Endothelial cell of umbilical vein (primary cell): ENCODE measurements around the gene RTCA. TPM values are rescaled to one million over a fixed set of nuclear protein-coding genes. Genes with fewer than 3 reads are reported as not detected.

Experiments used
- BruUV-seq: library from RNA; stranded (reverse); fragments of 400-500 nt; replicated peaks from 2 replicates; lab custom pipeline; 2021; lab: Mats Ljungman, UMichigan
- CTCF ChIA-PET: fragments of 300-600, 350-600 bp; sonication (Branson Sonifier 250); formaldehyde crosslinking; loops from one replicate; lab custom pipeline; 2021; ENCODE audit warnings: antibody characterized with exemption, inconsistent platforms; lab: Charles Lee
- POLR2A ChIA-PET: fragments of 300-600, 350-600 bp; sonication (Branson Sonifier 250); formaldehyde crosslinking; loops from one replicate; lab custom pipeline; 2021; ENCODE audit warnings: antibody characterized with exemption, inconsistent platforms; lab: Charles Lee
- DNase-seq: peaks from one replicate; pipeline ENCODE4 v3.0.0-alpha.2; 2011; ENCODE audit warnings: low read depth, low spot score
- FAIRE-seq: peaks from 2 replicates; lab custom pipeline; 2011; peaks lifted over from hg19 to GRCh38; lab: Jason Lieb, UNC
- H2AFZ ChIP-seq: 2 replicates; pipeline ENCODE4 v1.6.0; 2012; ENCODE audit warnings: low read depth, low read length, control low read depth, inconsistent platforms
- H3K27ac ChIP-seq: 2 replicates; pipeline ENCODE4 v1.5.1; 2011; ENCODE audit warnings: low read depth, mild to moderate bottlenecking, control low read depth, low read length, moderate library complexity; ENCODE audit not compliant: insufficient read depth
- H3K27me3 ChIP-seq, 2 experiments: 2 replicates each; pipeline versions ENCODE4 v1.6.0 to v1.6.1; 2011; ENCODE audit warnings: low read length in 2 of 2, mixed read lengths in 1 of 2; ENCODE audit not compliant: control insufficient read depth in 2 of 2, insufficient read depth in 2 of 2
- H3K36me3 ChIP-seq, 2 experiments: 2 replicates in 1 of 2; 3 replicates in 1 of 2; pipeline ENCODE4 v1.5.1; 2011; ENCODE audit warnings: low read length in 2 of 2, mild to moderate bottlenecking in 1 of 2, moderate library complexity in 1 of 2; ENCODE audit not compliant: control insufficient read depth in 2 of 2, insufficient read depth in 2 of 2; ENCODE audit errors: extremely low read depth in 1 of 2
- H3K4me1 ChIP-seq: 3 replicates; pipeline ENCODE4 v1.5.1; 2011; ENCODE audit warnings: mild to moderate bottlenecking, low read length; ENCODE audit not compliant: control insufficient read depth, insufficient read depth; ENCODE audit errors: extremely low read depth
- H3K4me2 ChIP-seq: 2 replicates; pipeline ENCODE4 v1.6.1; 2011; ENCODE audit warnings: low read length, control low read depth, mixed read lengths; ENCODE audit not compliant: insufficient read depth
- H3K4me3 ChIP-seq, 3 experiments: fragments of 200-600 bp in 1 of 3; sonication (generic), shearing (Covaris generic) in 1 of 3; replicated peaks in 1 of 3; 2 replicates each; pipeline ENCODE4 v1.5.1; 2011 to 2016; ENCODE audit warnings: control low read depth in 3 of 3, low read length in 3 of 3, mild to moderate bottlenecking in 2 of 3, inconsistent platforms in 1 of 3, low read depth in 1 of 3, moderate library complexity in 1 of 3; ENCODE audit not compliant: insufficient read depth in 1 of 3
- H3K79me2 ChIP-seq: 2 replicates; pipeline ENCODE4 v1.6.0; 2012; ENCODE audit warnings: low read length, inconsistent platforms; ENCODE audit not compliant: control insufficient read depth, insufficient read depth
- H3K9ac ChIP-seq: replicated peaks from 2 replicates; pipeline ENCODE3; 2011; ENCODE audit warnings: low read length, control low read depth; ENCODE audit not compliant: insufficient read depth; ENCODE audit errors: extremely low read depth
- H3K9me1 ChIP-seq: replicated peaks from 3 replicates; pipeline ENCODE4 v1.6.0; 2011; ENCODE audit warnings: mild to moderate bottlenecking, low read length; ENCODE audit not compliant: control insufficient read depth, insufficient read depth; ENCODE audit errors: extremely low read depth
- H3K9me3 ChIP-seq: replicated peaks from 2 replicates; pipeline ENCODE4 v1.5.1; 2012; ENCODE audit warnings: low read length, inconsistent platforms; ENCODE audit not compliant: control insufficient read depth, insufficient read depth
- H4K20me1 ChIP-seq: replicated peaks from 2 replicates; pipeline ENCODE3; 2011; ENCODE audit warnings: mild to moderate bottlenecking, low read length; ENCODE audit not compliant: control insufficient read depth, insufficient read depth; ENCODE audit errors: extremely low read depth
- EZH2 ChIP-seq: IDR thresholded peaks from 2 replicates; pipeline ENCODE4 v1.6.1; 2012; ENCODE audit warnings: borderline replicate concordance, low read depth, mild to moderate bottlenecking, moderate library complexity, low read length, inconsistent platforms; ENCODE audit not compliant: severe bottlenecking
- FOS ChIP-seq: IDR thresholded peaks from 2 replicates; pipeline ENCODE4 v1.6.1; 2011; ENCODE audit warnings: mild to moderate bottlenecking, low read length, moderate library complexity, borderline replicate concordance; ENCODE audit not compliant: insufficient read depth
- GATA2 ChIP-seq: IDR thresholded peaks from 2 replicates; pipeline ENCODE4 v1.7.0; 2011; ENCODE audit warnings: low read depth, mild to moderate bottlenecking, moderate library complexity, mixed read lengths, low read length; ENCODE audit not compliant: insufficient read length, insufficient read depth
- JUN ChIP-seq: IDR thresholded peaks from 2 replicates; pipeline ENCODE4 v1.6.1; 2011; ENCODE audit warnings: borderline replicate concordance, low read depth; ENCODE audit not compliant: insufficient read length, insufficient read depth
- MYC ChIP-seq: IDR thresholded peaks from one replicate; pipeline ENCODE4 v1.6.1; 2011; ENCODE audit warnings: mild to moderate bottlenecking, low read depth, low read length
- POLR2A ChIP-seq: IDR thresholded peaks from 2 replicates; pipeline ENCODE4 v1.6.1; 2012; ENCODE audit warnings: low read depth, mild to moderate bottlenecking, control low read depth, low read length
- POLR2AphosphoS5 ChIP-seq: IDR thresholded peaks from 2 replicates; pipeline ENCODE4 v1.6.1; 2012; ENCODE audit warnings: low read depth, mild to moderate bottlenecking, control low read depth, low read length, moderate library complexity; ENCODE audit not compliant: insufficient read depth
- dilution Hi-C: fragments of 300-500 bp; cut with MboI; formaldehyde crosslinking; loops from one replicate; pipeline ENCODE4 v1.15.0; 2019; ENCODE audit warnings: low sequenced_read_pairs; ENCODE audit not compliant: extremely low pct_ligation_motif_present
- intact Hi-C: fragments of 100-400 bp; cut with micrococcal nuclease; formaldehyde crosslinking; loops from one replicate; pipeline ENCODE4 v1.10.0; 2022
- polyA plus RNA-seq, 4 experiments: library from polyadenylated mRNA; depleted of rRNA in 3 of 4; stranded (reverse) in 3 of 4; unstranded in 1 of 4; fragments of >200 nt; gene quantifications; 2 replicates each; pipeline versions ENCODE4 v1.2.1 to v1.2.3, GENCODE V29; 2011 to 2012; ENCODE audit warnings: missing spikeins in 1 of 4
- total RNA-seq: library from RNA; stranded (reverse); gene quantifications from 2 replicates; pipeline ENCODE4 v1.2.3, GENCODE V29; 2021
- TF ChIP-seq, protein P1 (sequence below), 2 donors: IDR thresholded peaks; 1 replicate in 1 of 2; 2 replicates in 1 of 2; pipeline ENCODE4 v1.5.1; 2011; ENCODE audit warnings: low read length in 2 of 2, mild to moderate bottlenecking in 2 of 2, moderate library complexity in 2 of 2, control low read depth in 1 of 2, inconsistent platforms in 1 of 2, low read depth in 1 of 2; ENCODE audit not compliant: insufficient read depth in 1 of 2; ENCODE audit errors: extremely low read depth in 1 of 2
- TF ChIP-seq, protein P2 (sequence below): IDR thresholded peaks from 2 replicates; pipeline ENCODE4 v1.6.1; 2011; ENCODE audit not compliant: insufficient read depth, insufficient read length

RTCA gene
- total and polyA plus RNA-seq, 2 donors (not counting 3 experiments of a cell fraction or from before 2014, with no cell fraction given), result 20.3 to 46.6 TPM

DNA sequence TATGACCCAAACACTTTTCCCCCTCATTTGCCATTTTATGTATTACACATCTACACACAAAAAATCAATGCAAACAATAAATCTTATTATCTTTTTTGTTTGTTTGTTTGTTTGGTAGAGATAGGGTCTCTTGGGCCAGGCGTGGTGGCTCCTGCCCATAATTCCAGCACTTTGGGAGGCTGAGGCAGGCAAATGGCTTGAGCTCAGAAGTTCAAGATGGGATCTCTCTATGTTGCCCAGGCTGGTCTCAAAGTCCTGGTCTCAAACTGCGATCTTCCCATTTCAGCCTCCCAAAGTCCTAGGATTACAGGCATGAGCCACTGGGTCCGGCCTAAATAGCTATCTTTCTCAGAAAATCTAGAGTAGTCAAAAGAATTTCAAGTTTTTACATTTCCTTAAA, 15.2 kb upstream of the RTCA start:
- ChIA-PET CTCF (interaction anchor here (1.6 kb wide), 1 partner anchor 15 kb away, joined by 5 read pairs; the partner anchor contains the start of gene RTCA), POLR2A (no interaction called here)
- Histone ChIP-seq H3K4me1 (peaks cover 10% of the 10 kb centered on the region), H3K9me3 (no peaks in the 10 kb centered on the region), H2AFZ (no peak overlapping the region), H3K9me1 (no peaks in the 10 kb centered on the region), H3K27me3 (peaks cover 0 to 6% of the 10 kb centered on the region in 2 experiments), H3K79me2 (peaks cover 10% of the 10 kb centered on the region), H3K36me3 (no peaks in the 10 kb centered on the region), H3K4me2 (no peak overlapping the region), H3K4me3 (no peak overlapping the region), H3K27ac (no peak overlapping the region), H4K20me1 (no peaks in the 10 kb centered on the region), H3K9ac (no peak overlapping the region)
- FAIRE-seq, result no peak
- BruUV-seq, result no TSS peak
- no peak for TF ChIP-seq MYC
- no peak for TF ChIP-seq POLR2AphosphoS5
- TF ChIP-seq POLR2A, result no peak
- no peak for TF ChIP-seq JUN
- no peak for TF ChIP-seq FOS
- no peak for TF ChIP-seq GATA2
- no peak for DNase-seq
- dilution Hi-C loops (no loop called here), intact Hi-C loops (no loop called here)

DNA sequence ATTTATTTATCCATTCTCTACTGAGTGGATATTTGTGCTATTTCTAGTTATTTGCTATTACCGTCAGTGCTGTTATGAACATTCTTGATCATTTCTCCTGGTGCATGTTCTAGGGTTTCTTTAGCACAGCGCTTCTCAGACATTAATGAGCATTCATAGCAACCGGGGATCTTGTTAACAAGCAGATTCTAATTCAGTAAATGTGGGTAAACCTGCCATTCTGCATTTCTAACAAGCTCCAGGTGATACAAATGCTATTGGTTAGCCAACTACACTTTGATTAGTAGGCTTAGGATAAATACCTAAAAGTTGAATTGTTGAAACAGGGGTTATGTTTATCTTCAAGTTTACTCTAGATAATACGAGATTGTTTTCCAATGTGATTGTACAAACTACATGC, 13.1 kb upstream of the RTCA start:
- ChIA-PET CTCF (no interaction called here), POLR2A (no interaction called here)
- Histone ChIP-seq H3K9ac (no peak overlapping the region), H4K20me1 (no peaks in the 10 kb centered on the region), H3K79me2 (peaks cover 10% of the 10 kb centered on the region), H3K27ac (no peak overlapping the region), H3K4me3 (no peak overlapping the region), H3K9me3 (no peaks in the 10 kb centered on the region), H3K4me1 (peaks cover 10% of the 10 kb centered on the region), H3K4me2 (no peak overlapping the region), H2AFZ (no peak overlapping the region), H3K27me3 (peaks cover 0 to 6% of the 10 kb centered on the region in 2 experiments), H3K9me1 (no peaks in the 10 kb centered on the region), H3K36me3 (no peaks in the 10 kb centered on the region)
- FAIRE-seq, result no peak
- dilution Hi-C loops (no loop called here), intact Hi-C loops (no loop called here)
- TF ChIP-seq POLR2AphosphoS5, result no peak
- TF ChIP-seq, protein P1, sequence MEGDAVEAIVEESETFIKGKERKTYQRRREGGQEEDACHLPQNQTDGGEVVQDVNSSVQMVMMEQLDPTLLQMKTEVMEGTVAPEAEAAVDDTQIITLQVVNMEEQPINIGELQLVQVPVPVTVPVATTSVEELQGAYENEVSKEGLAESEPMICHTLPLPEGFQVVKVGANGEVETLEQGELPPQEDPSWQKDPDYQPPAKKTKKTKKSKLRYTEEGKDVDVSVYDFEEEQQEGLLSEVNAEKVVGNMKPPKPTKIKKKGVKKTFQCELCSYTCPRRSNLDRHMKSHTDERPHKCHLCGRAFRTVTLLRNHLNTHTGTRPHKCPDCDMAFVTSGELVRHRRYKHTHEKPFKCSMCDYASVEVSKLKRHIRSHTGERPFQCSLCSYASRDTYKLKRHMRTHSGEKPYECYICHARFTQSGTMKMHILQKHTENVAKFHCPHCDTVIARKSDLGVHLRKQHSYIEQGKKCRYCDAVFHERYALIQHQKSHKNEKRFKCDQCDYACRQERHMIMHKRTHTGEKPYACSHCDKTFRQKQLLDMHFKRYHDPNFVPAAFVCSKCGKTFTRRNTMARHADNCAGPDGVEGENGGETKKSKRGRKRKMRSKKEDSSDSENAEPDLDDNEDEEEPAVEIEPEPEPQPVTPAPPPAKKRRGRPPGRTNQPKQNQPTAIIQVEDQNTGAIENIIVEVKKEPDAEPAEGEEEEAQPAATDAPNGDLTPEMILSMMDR (IDR thresholded peaks at IDR 0.05; ENCODE audit: extremely low read depth in 1 of 2, insufficient read depth in 1 of 2, low read depth in 1 of 2, low read length in 2 of 2), result no peak
- no peak for TF ChIP-seq FOS
- TF ChIP-seq EZH2, result no peak
- TF ChIP-seq POLR2A, result no peak
- TF ChIP-seq GATA2, result no peak
- TF ChIP-seq MYC, result no peak
- TF ChIP-seq, protein P2, sequence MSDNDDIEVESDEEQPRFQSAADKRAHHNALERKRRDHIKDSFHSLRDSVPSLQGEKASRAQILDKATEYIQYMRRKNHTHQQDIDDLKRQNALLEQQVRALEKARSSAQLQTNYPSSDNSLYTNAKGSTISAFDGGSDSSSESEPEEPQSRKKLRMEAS, result no peak
- TF ChIP-seq JUN, result no peak
- BruUV-seq, result no TSS peak
- no peak for DNase-seq
